Stimulated activated CD8-positive, alpha-beta memory T cell treated with anti-CD3 and anti-CD28 coated beads, Interleukin-7, amount 100 ng/mL, for 48 hours (primary cell): ENCODE data around the gene NR2F1-AS1.

Source experiments
- DNase-seq, 2 donors: peaks; one replicate each; pipeline ENCODE4 v3.0.0-alpha.2; 2020; ENCODE audit warnings: low read depth in 1 of 2; ENCODE audit errors: extremely low read depth in 1 of 2

NR2F1-AS1 gene

DNA sequence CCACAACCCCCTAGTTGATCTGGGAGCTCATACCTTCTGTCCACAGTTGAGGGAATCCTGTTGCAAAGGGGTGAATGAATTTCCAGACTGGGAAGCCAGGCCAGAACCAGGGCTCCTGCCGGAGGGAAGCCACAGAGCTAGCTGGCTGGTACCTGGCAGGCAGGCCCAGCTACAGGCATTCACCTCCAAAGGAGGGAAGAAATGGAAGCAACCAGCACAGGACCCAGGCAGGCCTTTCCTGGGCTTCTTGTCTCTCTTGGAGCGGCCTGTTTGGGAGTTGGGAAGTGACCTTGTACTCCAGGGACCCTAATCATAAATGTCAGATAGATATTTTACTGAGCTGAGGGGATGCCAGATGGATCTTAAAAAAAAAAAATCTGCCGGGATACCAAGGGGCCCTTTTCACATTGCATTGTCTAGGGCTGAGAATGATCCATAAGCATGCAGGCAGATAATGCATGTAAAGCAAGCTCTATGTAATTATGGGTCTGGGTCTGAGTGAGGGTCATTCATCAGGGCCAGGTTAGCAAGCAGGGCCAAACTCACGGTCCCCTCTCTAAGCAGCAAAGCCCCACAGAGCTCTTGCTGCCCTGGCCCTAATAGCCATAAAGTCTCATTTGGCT, 10.4 kb upstream of the NR2F1-AS1 start:
- no peak for DNase-seq

DNA sequence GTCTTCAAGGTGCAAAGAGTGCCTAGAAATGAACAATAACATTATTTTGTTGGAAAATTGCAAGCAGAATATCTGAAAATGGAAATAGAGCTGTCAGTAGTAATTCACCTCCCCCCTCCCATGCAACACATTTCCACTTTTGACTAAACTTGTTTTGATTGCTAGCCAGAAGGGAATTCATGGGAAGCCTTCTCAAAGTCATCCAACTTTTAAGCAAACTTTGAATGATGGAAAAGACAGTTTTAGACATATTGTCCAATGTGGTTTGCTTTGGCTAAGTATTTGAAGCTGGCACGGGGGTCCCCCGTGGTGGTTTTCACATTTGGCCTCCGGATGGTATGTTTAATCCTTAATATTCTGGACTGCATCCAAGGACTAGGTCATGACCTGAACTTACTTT, 9.5 kb upstream of the NR2F1-AS1 start:
- no peak for DNase-seq

DNA sequence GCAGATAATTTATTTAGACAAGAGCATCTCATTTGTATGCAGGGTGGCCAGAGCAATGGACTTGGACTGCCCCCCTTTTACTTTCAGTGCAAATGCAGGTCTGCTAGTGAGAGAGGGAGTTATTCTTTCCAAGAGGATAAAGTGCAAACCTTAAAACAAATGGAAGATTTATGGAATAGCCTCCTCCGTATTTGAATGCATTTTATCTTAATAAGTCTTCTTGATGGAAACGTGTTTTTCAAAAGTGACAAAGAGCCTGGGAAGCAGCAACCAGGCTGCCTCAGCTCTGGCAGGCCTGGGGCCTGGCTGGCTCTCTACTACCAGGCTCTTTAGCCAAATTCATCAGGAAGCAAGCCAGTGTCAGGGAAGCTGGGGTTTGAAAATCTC, 8.8 kb upstream of the NR2F1-AS1 start:
- DNase-seq: no peak

DNA sequence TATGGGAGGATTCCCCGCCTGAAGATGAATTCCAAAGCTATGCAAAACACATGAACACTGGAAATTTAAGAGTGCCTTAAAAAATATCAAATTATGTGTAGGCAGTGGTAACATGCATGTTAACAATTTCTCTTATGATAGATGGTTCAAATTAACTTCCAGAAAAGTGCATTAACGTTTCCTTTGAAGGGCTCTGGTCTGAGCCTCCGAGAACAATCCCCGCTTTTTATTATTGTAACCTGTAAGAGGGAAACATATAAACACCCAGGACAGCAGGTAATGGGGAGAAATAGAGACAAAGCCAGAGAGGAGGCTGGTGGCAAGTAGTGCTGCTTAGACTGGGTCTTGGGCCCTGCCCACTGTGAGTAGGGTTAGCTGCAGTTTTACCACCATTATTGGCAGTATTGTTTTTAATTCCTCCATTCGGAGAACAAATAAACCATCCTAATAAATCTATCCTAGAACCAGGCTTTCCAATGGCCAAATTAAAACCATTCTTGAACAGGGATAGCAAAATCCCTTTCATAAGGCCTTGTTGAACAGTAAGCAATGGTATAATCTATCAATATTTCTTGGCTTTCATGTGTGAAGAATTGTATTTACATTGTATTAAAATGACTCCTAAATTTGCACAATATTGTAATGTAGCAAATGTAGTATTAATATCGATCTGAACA, 8.3 kb upstream of the NR2F1-AS1 start:
- DNase-seq: no peak

DNA sequence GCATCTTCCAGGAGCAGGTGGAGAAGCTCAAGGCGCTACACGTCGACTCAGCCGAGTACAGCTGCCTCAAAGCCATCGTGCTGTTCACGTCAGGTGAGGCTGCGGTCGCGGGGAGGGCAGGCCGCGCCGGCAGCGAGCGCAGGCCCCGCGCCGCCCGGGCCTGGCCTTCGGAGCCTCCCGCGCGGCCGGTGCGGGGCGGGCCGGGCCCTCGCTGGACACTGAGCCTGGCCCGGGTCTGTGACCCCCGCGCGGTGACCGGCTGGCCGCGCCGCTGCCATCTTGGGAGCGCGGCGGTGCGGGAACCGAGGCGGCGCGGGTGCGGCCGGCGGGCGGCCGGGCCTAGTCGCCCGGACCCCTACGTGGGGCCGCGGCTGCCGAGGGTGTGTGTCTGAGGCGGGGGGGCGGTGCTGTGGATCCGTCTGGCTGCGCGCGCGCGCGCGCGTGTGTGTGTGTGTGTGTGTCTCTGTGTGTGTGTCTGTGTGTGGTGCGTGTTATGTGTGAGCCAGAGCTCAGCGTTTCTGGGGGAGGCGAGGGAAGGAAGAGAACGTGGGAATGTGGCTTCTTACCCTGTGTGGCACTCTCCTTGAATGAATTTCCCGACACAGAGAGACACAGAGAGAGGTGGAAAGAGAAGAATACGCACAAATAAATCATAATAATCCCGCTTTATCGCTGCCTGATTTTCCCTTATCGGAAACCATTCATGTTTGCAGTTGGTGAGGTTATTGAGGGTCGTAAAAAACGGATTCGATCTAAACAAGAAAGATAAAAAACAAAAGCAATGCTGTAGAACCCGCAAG, 7.5 kb upstream of the NR2F1-AS1 start:
- DNase-seq: no peak

DNA sequence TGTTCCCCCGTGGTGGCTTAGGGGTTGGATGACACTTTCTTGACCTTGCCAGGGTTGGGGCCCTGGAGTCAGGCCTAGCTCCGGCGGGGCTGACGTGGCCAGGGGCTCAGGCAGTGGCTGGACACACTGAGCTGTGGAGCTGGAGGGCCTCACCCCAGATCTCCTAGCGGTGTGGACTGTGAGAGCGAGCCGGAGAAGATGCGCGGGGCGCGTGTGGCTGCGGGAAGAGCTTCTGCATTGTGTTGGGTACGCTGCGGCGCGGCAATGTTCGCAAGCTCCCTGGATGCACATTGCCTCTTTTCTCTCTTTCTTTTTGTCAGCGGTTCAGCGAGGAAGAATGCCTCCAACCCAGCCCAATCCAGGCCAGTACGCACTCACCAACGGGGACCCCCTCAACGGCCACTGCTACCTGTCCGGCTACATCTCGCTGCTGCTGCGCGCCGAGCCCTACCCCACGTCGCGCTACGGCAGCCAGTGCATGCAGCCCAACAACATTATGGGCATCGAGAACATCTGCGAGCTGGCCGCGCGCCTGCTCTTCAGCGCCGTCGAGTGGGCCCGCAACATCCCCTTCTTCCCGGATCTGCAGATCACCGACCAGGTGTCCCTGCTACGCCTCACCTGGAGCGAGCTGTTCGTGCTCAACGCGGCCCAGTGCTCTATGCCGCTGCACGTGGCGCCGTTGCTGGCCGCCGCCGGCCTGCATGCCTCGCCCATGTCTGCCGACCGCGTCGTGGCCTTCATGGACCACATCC, 6.8 kb upstream of the NR2F1-AS1 start:
- DNase-seq: no peak

DNA sequence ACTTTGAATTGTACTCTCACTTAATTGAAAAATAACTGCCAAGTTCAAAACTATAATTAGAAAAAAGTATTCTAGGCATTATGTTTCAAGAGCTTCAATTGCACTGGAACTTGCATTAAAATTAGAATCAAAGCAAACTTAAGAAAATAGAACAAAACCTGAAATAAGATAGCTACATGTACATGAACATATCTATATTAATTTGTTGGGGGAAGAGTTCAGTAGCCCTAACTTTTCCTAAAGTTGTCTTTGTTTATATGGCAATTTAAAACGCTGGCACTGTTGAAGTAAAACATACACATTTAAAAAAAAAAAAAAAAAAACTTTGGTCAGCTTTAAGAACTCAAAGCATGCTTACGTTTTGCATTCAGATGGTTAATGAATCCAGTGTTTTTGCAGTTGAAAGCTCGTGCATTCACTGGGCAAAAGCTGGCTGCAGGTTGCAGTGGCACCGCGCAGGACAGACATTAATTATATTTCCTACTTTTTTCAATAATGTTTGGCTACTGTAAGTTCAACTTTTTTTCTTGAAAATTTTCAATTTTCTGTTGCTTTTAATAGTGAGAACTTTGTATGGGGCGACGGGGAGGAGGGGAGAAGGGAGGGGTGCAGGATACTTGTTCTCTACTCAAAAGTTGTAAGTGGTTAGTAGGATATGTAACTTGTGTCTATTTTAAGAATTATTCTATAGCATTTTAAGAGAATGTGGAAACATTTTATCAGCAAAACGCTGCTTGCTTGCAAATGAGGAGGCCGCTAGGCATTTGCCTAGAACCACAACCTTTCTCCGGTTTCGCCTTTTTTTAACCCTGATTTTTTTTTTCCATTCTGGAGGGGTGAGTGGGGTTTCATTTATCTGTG, 5.9 kb upstream of the NR2F1-AS1 start:
- no peak for DNase-seq

DNA sequence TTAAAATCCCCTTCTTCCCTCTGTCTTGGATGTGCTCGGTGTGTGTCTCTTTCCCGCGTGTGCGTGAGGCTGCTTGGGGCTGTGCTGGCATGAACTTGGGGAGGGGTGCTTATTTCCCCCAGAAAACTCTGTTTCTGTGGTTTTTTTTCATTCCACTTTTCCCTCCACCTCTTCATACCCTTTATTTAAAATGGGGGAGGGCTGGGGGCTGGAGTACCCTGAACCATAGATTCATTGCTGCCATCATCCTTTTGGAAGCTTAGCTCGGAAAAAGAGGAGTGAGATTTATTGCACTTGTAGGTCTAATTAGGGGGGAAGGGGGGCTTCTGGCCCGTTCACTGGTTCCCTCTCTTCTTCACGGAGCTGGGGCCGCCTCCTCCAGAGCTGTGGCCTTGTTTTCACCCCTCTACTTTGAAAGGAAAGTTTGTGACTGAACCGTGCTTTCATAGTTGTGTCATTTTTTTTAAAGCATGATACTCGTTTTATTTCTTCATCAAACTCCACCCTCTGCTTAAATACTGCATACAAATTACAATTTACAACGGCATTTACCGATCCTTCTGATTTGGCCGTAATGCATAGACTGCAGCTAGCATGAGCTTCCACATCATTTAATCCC, 4.9 kb upstream of the NR2F1-AS1 start:
- DNase-seq: no peak

DNA sequence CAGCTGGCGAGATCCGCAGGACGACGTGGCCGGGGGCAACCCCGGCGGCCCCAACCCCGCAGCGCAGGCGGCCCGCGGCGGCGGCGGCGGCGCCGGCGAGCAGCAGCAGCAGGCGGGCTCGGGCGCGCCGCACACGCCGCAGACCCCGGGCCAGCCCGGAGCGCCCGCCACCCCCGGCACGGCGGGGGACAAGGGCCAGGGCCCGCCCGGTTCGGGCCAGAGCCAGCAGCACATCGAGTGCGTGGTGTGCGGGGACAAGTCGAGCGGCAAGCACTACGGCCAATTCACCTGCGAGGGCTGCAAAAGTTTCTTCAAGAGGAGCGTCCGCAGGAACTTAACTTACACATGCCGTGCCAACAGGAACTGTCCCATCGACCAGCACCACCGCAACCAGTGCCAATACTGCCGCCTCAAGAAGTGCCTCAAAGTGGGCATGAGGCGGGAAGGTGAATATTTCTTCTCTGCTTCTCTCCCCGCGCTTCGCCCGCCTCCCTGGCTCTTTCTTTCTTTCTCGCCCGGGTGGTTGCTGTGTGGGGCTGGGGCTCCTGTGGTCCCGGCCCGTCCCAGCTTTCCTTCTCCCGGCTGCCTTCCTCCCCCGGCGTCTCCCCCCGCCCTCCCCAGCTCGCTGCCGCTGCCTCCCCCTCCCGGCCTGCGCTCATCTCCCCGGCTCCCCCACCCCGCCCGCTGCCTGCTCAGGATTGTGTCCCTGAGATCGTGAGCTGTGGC, 4.2 kb upstream of the NR2F1-AS1 start:
- DNase-seq: no peak

DNA sequence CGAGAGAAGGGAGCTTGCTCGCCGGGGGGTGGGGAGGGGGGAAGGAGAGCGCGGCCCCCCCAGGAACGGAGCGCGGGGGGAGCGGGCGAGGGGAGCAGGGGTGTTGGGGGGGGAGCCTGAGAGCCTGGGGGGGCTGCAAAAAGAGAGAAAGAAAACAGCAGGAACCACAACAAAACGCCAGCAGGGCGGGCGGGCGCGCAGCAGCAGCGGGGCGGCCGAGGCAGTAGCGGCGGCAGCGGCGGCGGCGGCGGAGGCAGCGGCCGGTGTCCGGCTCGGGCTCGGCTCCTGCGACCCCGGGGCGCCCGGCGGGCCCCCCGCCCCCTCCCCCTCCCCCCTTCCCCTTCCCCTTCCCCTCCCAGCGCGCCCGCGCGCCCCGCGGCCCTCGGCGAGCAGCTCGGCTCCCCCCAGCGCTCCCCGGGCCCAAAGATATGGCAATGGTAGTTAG, 3.6 kb upstream of the NR2F1-AS1 start:
- DNase-seq: no peak

DNA sequence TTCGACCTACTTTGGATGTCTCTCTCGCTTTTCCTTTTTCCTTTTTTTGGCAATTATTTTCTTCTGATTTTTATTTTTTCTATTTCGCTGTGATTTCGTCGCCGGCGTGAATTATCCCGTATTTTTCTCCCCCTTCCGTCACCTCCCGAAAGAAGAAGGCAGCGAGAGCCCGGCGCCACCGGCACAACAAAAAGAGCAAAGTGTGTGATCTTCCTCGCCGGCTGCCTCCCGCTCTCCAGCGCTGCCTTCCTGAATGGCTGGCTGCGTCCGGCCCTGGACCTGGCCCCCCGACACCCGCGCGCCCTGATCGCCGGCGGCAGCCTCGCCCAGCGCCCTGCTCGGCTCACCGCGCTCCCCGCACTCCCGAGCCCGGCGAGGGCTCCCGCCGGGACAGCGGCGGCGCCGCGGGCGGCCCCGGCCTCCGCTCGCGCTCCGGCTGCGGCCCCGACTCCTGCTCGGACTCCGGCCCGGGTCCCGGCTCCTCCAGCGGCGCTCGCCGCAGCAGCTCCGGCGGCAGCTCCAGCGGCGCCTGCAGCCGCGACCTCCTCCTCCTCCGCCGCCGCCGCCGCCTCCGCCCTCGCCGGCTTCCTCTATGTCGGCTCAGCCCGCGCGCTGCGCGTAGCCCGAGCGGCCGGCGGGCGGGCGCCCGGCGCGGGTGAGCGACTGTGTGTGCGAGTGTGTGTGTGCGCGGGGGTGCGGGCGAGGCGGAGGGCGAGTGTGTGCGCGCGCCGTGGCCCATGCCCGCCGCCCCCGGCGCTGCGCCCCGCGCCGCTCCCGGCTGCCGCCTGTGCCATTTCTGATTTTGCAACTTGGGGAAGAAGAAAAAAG, 3.0 kb upstream of the NR2F1-AS1 start:
- DNase-seq: no peak

DNA sequence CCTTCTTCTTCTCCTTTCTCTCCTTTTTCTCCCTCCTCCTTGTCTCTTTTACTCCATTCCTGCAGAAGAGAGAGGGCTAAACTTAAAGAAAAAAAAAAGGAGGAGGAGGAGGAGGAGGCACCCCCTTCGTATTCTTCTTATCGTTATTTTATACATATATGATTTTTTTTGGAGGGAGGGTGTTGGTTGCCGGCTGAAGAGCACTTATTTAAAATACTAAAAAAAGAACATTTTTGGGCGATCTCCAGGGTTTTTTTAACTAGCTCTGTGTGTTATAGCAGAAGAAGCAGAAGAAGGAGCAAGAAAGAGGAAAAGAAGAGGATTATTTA, 2.4 kb upstream of the NR2F1-AS1 start:
- no peak for DNase-seq

DNA sequence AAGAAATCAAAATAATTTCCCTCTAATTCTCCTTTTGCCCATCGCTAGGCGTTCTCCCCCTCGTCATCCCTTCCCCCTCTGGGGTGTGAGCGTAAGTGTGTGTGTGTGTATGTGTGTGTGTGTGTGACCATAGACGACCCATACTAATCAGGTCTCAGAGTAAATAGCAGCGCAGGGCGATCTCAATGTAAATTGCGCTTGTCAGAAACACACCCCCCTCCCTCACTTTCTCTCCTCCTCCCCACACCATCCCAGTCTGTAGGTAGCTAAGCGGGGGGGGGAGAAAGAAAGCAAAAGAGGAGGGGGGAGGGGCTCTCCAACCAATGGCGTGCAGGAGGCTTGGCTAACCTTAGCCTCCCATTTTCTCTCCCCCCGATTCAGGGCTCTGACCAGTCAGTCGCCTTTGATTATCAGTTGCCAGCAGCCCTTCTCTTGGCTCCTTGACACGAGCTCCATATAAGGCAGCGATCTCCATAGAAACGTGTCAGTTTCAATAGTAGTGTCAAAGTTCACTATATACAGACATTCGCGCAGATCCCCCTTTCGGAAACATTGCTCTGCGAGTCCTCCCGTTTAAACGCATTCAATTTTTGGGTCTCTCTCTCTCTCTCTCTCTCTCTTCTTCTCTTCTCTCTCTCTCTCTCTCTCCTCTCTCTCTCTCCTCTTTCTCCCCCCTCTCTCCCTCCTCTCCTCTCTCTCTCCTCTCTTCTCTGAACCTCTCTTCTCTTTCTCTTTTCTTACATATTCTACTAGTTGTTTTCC, 1.8 kb upstream of the NR2F1-AS1 start, which contains the start of gene NR2F1:
Gene NR2F1 (plus strand): TSS at position 546 of the 762 bp plus-strand sequence. CDS start 1,802 bp downstream, outside the sequence.
- no peak for DNase-seq

DNA sequence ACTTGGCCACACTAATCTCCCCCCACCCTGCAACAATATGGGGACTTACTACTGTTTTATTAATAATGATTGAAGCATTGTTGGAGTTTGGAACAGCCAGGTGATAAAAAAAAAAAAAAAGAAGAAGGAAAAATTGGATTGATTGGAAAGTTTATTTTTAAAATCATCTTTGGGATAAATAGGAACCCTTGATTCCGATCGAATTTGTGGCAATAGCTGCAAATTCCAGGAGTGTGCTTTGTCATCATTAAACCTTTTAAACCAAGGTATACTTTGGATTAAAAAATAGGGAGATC, 1.1 kb upstream of the NR2F1-AS1 start:
- no peak for DNase-seq

DNA sequence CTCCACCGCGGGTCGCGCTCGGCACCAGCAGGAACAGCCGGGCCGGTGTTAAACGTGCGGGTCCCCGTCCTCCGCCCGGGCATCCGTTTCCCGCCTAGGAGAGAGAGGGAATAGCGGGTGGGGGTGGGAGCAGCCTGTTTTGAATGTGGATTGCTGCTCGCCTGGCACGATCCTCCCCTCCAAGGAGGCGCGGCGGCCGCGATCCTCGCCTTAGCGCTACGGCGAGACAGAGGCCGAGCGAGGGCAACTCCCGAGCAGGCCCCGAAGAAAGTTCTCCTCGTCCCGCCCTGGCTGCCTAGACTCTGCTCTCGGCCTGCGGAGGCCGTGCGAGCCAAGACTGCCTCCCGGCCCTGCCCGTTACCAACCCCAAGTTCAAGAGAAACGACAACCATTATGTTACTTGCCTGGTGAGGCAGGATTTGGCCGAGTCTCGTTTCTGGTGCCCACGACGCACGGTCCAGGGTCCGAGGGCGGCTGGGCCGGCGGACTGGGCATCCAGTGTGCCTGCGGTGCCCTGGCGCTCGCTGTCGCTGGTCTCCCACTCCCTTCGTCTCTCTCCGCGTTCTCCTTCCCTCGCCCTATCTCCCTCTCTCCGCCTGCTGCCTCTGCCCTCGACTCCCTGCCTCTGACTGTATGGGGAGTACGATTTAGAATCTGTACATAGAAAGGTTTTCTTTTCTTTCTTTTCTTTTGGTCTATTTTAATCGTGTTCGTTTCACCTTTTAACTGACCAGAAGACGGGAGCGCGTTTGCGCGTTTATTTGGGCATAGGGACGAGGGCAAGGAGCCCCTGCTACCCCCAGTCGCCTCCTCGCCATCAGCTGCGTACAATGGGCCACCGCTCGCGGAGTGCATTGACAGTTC, 724 bp downstream of the NR2F1-AS1 start:
- no peak for DNase-seq

DNA sequence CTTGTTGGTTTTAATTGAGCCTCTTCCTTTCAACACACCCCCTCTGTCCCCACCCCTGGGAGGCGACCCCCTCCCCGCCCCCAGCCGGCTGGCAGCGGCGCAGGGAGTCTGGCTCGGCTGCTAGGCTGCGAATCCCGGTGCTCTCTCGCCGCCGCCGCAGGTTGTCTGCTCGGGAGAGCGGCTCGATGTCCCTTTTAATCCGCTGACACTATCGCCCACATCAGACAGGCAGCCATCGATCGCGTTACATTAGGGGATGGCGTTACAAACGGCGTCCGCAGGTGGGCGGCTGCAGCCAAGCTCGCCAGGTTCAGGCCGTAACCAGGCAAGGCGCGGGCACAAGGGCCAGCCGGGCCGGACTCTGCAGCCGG, 1.3 kb downstream of the NR2F1-AS1 start:
- DNase-seq: no peak
